Loucy (cell line): ENCODE measurements around the gene SON.
"Not testable (repeated sequence)": the region's sequence is repeated elsewhere in the genome, so short reads cannot be mapped to it uniquely, and the experiment has no call there.

Experiments
- CTCF ChIP-seq: fragments of 200-600 bp; sonication (generic); conservative IDR thresholded peaks from 2 replicates; pipeline ENCODE4 v1.5.1; 2014; ENCODE audit warnings: mild to moderate bottlenecking, antibody characterized with exemption, low read length
- EZH2phosphoT487 ChIP-seq: fragments of 200-600 bp; IDR thresholded peaks from 2 replicates; pipeline ENCODE4 v1.6.1; 2018; ENCODE audit warnings: antibody characterized with exemption, mild to moderate bottlenecking, moderate library complexity, borderline replicate concordance

GRCh38 chr21:33576741-33577141 is 33.9 kb downstream of the SON start:
- not testable (repeated sequence) for TF ChIP-seq CTCF, EZH2phosphoT487
